NCI-H1092 (cell line): ENCODE results near the gene JMJD7.

Source experiments
- DNase-seq: peaks from one replicate; lab custom pipeline; 2025; lab: John Stamatoyannopoulos, UW

JMJD7 gene

DNA sequence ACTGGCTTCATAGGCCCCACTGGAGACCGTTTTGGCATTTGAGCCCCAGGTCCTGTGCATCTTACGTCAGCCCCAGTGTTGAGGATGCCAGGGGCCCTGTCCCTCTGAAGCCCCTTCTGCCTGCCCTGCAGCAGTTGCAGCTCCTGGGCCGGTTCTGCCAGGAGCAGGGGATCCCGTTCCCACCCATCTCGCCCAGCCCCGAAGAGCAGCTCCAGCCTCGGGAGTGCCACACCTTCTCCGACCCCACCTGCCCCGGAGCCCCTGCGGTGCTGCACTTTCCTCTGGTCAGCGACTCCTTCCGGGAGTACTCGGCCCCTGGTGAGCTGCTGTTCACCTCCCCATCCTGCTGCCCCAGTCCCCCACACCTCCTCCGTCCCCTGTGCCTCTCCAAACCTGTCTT, 19.3 kb downstream of the JMJD7 start:
- DNase-seq = no peak

DNA sequence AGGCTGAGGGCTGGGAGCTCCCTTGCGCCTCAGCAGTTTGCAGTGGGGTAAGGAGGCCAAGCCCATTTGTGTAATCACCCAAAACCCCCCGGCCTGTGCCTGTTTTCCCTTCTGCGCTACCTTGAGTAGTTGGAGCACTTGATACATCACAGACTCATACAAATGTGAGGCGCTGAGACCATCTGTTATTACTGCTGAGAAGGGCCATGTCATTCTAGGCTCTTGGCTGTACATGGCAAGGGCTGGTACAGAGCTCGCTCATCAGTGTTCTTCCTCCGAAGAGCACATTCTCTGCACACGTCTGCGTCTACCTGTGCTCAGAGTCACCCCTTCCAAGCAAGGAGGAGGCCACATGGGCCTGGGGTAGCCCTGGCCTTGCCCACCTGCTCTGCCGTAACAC, 20.1 kb downstream of the JMJD7 start:
- no peak for DNase-seq

DNA sequence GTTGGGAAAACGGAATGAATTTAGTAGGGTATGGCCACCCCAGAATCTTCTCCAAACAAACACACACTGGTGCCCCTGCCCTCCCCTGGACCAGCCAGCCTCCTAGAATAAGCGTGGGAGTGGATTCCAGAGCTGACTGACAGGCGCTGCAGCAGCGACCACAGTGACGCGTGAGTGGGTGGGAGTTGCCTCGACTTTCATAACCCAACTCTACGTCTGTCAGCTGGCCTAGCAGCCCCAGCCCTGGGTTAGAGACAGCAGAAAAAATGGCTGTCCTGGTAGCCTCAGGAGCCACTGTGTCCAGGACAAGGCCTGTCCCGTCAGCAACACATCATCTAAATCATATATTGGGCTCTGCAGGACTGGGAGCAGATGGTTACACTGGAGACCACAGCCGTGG, 20.7 kb downstream of the JMJD7 start:
- DNase-seq = no peak

DNA sequence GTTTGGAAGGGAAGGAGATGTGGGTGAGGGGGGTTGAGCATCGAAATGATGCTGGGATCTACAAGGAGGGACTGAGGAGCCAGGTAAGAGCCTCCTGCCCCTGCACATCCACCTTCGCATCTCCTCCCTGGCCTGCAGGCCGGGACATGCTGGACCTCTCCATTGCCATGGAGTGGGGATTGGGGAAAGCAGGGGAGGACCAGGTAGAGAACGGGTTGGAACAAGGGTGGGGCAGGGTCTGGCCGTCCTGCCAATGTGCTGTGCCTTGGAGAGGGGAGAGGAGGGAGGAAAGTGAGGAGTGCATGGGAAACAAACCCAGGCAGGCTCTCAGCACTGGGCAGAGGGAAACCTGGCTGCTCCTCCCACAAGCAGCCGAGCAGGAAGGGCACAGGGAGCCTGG, 21.3 kb downstream of the JMJD7 start:
- no peak for DNase-seq

DNA sequence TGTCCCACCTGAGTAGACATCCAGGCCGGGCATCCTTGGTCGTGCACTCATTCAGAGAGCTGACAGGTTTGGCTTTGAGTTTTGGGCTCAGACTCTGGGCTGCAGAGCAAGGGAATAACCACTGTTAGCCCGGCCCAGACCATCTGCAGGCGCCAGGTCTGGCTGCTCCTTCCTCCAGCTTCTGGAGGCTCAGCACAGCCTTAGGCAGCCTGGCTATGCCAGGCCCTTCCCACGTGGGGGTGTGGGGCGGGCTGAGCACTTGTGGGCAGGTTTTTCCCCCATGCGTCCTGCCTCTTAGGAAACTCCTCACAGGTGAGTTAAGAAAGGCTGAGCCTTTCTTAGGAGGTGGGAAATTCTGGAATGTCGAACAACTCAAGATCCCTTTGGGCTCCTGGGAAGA, 22.0 kb downstream of the JMJD7 start:
- no peak for DNase-seq

DNA sequence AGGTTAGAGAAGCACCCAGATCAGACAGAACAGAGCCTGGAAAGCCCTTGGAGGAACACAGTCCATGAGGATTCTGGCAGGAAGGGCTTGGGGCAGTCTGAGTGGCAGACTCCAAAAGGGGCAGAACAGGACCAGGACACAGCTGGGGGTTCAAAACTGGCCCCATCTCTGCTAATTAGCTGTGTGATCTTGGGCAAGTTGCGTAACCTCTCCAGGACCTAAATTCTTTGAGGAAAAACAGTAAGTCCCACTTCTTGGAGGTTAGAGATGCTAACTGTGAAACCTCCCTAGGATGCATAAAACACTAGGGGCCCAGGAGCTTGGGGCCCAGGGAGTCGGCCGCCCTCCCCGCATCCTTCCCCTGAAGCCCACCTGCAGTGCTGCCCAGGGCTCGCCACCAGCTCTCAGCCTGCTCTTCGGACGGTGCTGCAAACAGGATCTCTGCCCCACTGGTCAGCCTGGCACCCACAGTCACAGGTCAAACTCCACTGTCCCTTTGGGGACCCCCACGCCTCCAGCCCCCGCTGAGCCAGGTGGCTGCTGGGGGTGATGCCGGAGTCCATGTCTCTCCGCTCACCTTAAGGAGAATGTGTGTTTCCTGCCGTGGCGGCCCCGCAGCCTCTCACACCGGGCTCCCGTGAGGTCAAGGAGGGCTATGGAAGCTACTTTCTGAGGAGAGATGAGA, 22.7 kb downstream of the JMJD7 start:
- no peak for DNase-seq

DNA sequence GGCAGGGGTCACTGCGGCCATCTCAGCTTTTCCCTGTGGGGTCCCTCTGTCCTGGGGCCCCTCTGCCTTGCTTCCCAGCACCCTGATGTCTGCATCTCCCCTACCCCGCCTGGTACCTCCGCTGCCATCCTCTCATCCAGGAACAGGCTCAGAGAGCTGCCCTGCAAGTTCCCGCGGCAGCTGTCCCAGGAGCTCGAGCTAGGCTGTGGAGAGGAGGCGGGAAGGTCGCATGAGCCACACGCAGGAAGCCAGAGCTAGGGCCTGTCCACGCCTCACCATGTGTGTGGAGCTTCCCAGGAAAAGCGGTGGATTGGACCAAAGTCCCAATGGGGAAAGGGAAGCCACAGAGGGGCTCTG, 23.3 kb downstream of the JMJD7 start:
- DNase-seq = no peak

DNA sequence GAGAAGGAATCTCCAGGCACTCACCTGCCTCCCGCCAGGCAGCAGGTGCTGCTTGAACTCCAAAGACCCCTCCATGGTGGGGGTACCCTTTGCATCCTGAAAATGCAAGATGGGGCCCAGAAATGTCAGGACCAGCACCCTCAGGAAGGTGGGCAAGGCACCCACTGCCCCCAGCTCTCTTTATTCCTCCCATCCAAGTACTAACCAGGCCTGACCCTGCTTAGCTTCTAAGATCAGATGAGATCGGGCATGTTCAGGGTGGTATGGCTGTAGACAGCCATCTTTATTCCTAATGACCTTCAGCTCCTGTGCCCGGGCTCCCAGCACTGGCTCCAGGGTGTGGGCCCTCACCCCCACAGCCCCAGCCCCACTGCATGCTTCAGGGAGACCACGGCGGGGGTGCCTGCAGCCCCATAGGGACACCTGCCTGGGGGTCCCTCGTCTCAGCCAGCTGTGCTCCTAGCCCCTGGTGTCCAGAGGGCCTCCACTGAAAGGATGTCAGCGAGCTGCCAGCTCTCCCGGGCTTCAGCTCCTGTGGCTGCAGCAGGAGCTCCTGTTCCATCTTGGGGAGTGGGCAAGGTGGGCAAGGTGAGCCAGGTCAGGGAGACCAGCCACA, 24.0 kb downstream of the JMJD7 start:
- DNase-seq = no peak

DNA sequence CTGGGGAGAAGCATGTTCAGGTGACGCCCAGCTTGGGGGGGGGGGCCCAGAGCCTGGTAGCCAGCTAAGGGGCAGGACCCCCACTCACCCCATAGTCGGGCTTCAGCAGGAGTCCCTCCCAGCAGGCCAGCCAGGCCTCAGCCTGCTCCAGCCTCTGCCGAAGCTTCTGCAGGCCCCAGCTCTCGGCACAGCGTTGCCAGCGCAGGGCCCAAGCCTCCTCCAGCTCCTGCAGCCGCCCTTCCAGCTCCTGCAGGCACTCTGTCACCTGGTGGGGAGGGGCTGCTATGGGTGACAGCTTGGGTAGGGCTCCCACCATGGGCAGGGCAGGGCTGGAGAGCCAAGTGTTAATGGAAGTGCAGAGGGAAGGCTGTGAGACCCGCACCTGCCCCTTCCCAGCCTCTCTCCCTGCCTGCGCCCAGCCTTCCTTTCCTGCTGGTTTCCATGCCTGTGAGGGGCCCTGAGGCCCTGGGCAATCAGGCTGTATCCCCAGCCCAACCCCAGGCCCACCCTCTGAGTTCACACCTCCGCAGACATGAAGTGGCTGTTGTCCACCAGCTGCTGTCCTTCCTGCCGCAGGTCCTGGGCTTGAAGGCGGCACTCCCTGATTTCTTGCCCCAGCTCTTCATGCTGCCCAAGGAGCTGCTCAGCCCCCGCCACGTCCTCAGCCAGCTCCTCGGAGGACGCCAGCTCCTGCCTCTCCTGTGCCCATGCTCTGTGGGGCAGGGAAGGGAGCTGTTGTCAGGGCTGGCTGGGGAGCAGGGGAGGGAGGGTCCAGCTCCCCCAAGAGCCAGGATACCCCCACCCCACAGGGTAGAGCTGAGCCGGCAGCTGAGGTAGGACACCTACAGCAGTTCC, 25.1 kb downstream of the JMJD7 start:
- no peak for DNase-seq

DNA sequence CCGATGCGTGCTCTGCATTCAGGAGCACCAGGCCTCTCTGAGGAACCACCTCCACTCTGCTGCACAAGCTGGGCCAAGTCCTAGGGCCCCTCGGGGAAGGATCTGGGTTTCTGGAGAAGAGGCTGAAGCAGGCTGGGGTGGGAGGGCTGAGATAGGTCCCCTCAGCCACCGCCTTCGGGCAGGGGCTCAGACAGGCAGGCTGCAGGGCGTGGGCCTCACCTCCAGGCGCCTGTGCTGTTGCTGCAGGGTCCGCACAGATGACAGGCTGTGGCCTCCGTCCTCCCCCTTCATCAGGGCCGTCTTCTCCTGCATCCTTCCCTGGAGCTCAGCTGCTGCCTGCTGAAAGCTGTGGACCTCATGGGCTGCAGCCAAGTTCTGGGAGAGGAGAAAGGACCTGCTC, 25.9 kb downstream of the JMJD7 start:
- no peak for DNase-seq

DNA sequence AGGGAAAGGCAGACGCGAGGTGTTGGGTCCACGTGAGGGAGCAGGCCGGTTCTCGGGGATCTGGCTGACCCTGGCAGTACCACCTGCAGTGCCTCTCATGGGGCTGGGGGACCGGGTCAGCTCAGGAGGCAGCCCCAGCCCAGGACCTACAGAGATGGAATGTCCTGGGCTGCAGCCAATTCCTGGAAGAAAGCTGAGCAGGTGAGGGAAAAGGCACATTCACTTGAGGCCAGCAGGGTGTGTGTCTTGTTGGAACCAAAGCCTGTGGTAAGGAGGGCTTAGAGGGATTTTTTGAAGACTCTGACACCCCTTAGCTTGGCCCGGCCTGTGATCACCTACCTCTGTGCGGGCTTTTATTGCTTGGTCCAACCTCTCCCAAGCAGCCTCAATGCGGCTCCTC, 26.6 kb downstream of the JMJD7 start:
- no peak for DNase-seq

DNA sequence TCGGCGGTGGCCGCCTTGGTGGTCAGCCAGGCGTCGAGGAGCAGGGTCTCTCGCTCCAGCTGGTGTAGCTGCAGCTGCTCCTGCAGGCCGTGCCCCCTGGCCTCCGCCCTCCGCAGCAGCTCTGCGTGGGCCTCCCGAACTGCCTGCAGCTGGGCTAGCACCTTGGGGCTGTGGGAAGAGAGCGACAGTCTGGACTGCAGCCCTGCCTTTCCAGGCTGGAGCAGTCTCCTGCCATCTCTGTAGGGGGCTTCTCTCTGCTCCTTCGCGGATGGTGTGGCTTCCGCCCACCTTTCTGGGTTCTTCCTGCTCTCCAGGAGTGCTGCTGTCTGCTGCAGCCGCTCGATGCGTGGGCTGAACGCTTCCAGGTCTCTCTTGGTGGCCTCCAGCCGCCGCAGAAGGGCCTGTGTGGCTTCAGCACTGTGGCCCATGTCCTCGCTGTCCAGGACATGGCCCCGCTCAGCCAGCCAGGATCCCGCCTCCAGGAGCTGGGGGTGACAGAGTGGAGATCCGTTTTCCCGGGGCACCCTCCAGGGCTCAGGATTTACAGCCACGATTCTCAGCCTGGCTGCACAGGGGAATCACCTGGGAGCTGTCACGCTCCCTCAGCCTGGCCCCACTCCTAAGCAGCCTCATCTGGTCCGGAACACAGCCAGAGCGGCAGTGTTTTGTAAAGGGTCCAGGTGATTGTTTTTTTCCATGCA, 27.5 kb downstream of the JMJD7 start:
- no peak for DNase-seq

DNA sequence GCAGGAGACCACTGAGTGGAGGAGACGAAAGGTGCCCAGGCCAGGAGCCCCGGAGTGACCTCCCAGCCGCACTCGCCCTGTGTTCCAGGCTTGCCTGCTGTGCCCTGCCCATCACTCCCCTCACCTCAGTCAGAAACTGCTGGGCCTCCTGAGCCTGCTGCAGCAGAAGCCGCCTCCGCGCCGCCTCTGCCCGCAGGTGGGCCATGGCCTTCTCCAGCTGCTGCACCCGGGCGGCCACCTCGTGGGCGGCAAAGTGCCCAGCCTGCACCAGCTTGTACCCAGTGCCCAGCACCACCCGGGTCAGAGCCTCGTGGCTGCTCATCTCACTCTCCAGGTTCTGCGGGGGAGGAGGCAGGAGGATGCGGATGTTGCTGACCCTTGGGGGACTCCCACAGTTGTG, 28.4 kb downstream of the JMJD7 start:
- DNase-seq = no peak

DNA sequence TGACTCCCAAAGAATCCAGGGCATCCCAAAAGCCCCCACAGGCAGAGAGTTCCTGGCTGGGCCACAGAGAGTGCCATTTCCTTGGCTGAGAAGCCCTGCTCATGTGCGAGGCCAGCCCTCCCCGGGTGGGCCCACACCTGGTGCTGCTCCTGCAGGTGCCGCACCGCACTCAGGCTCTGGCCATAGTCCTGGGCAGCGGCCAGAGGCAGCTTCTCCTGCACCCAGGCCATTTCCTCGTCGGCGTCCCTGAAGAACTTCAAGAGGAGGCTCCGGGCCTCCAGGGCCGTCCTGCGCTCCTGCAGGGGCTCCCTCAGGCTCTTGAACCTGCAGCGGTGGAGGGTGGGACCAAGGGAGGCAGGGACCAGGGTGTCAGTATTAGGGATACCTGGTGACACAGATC, 28.8 kb downstream of the JMJD7 start:
- no peak for DNase-seq

DNA sequence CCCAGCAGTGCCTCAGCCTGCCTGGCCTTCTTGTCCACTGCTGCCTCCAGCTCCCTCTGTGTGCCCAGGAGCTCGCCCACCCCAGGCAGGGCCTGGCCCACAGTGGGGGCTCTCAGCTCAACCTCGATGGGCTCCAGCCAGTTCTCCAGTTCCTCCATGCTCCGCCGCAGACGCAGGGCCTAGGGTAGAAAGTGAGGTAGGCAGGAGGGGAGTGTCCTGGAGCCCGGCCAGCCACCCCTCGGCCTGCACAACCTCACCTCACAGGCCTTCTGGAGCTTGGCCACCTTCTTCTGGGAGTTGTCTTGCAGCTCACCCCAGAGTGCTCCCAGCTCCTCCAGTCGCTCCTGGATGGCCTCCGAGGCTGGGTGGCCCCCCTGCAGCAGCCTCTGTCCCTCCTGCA, 29.4 kb downstream of the JMJD7 start:
- DNase-seq = no peak

DNA sequence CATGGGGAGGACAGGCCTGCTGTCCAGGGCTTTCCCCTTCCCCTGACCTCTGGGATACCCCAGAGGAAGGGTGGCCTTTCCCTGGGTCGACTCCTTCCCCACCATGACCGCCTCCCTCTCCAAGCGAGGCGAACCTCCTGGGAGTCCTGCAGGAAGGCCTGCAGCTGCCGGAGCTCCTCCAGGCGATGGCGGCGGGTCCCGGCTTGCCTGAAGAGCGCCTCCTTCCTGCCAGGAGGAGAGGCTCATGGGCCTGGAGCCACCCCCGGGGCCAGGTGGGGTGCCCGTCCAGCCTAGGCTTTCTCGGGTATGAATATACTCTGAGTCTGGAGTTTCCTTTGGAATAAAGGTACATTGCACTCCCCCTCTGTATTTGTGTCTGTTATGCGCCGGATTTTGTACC, 30.9 kb downstream of the JMJD7 start:
- DNase-seq = no peak

DNA sequence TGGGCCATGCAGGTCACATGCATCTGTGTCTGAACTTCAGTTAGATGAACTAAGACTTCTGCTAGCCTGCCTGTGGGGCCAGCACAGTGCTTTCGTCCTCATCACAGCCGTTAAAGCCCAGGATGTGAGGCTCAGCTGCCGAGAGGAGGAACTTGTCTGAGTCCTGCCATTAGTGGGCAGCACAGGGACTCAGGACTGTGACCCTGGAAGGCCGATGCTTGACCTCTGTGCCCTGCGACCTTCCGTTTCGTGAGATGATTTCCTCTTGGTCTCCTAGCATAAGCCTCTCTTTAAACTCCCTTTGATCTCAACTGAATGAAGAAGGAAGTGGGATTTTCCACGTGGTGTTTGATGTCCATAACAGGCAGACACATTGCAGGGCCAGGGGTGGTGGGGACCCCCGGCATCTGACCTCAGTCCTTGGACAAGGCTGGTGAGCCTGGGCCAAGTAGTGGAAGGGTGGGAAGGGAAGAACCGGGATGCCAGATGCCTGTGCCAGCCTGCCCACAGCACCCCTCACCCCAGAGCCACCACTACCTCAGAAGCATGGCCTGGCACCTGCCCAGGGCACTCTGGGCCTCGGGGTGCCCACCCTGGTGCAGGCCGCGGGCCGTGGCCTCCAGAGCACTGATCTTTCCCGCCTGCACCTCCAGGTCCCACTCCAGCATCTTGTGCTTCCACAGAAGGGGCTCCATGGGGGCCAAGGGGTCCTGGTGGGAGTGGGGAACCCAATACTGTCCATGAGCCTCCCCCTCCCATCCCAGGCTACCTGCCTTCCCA, 32.3 kb downstream of the JMJD7 start:
- no peak for DNase-seq

DNA sequence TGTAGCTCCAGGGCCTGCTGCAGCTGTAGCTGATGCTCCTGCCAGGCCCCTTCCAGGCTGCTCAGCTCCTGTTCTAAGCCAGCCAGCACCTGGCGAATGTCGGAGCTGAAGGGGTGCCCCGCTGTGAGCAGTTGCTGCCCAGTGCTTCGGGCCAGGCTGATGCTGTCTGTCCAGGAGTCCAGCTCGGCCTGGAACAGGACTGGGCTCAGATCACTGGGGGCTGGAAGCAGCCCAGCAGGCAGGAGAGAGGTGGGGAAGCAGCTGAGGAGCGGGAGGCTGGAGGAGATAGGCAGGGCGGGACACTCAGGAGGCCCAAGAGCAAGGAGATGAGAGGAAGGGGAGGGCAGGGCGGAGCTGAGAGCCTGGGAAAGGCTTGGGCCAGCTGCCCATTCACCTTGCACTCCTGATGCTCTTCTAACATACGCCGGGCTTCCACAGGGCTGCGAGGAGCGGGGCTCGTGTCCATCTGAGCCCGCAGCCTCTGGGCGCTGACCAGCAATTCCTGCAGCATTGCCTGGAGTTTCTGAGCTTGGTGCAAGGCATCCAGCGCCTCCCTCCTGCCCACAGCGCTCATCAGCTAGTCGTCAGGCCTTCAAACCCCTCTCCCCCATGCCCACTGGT, 34.0 kb downstream of the JMJD7 start:
- no peak for DNase-seq

DNA sequence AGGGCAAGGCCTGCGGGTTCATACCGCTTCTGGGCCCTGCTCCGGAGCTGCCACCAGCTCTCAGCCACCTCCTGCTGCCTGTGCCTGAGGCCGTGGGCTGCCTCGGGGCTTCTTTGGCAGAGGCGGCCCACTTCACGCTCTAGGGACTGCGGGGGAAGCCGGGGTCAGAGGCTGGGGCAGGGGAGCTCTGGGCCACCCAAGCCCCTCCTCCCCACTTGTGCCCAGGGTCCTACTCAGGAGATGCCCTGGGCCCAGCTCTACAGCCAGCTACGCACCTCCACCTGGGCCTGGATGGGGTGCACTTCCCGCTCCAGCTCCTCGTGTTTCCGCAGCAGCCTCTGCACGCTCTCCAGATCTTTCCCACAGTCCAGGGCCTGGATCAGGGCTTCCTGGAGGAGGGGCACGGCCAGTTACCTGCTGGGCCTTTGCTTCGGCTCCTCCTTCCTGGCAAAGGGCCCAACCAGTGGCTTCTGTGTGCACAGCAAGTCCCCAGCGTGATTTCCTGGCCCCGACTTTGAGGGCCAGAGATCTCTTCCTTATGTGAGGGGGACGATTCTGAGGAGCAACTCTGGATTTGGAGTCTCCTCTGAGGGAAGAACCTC, 34.7 kb downstream of the JMJD7 start:
- no peak for DNase-seq

DNA sequence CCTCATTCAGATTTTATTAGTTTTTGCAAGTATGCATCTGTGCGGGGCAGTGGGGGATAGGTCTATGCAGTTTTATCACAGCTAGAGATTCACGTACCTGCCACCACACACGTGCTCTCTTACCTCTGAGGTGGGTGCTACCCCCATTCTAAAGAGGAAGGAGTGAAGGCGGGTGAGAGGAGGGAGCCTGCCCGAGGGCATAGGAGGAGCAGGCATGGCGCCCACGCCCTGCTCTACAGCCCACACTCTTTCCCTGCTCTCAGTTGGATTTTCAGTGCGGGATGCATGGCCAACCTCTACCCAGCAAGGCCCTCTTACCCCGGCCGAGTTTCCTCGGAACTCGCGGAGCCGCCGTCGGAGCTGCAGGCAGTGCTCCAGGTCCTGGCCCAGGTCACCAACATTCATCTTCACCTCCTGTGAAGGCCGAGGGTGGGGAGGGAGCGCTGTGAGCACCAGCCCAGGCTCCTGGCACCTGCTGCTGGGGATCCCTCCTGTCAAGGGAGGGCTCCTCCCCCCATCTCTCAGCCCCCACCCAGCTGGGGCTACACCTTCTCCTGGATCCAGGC, 37.7 kb downstream of the JMJD7 start:
- no peak for DNase-seq

DNA sequence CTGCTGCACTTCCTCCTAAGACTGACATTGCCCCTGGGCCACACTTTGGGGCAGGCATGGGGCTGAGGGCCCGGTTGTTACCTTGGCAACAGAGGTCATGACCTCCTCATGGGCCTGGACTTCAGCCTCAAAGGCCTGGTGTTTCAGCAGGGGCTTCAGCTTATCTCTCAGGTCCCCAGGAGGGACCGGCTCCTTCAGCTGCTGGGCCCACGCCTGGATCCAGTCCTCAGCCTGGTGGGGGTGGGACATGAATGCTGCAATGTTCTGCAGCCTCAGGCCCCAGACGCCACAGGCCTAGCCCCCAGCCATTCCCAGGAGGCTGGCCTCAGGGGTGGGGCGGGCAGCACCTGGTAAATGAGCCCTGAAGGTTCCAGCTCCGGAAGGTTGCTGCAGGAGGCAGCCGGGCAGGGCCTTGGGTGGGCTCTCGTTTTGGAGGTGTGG, 38.4 kb downstream of the JMJD7 start:
- no peak for DNase-seq
